ENCODE data around the gene MAD1L1.

Gene MAD1L1

DNA sequence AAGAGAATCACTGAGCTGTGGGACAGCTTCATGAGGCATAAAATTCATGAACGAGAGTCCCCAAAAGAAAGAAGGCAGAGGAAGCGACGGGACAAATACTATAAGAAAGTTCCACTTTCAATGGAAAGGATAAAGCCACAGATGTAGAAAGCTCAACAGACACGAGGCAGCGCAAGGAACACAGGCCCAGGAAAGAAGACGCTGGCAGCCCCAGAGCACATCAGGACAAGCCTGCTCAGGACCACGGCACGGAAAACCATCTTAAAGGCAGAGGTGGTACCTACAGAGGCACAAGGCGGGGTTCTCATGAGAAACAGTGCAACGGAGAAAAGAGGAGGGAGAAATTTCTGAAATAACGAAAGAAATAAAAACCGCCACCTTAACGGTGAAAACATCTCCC, 273.4 kb downstream of the MAD1L1 start:
- no peak for DNase-seq

DNA sequence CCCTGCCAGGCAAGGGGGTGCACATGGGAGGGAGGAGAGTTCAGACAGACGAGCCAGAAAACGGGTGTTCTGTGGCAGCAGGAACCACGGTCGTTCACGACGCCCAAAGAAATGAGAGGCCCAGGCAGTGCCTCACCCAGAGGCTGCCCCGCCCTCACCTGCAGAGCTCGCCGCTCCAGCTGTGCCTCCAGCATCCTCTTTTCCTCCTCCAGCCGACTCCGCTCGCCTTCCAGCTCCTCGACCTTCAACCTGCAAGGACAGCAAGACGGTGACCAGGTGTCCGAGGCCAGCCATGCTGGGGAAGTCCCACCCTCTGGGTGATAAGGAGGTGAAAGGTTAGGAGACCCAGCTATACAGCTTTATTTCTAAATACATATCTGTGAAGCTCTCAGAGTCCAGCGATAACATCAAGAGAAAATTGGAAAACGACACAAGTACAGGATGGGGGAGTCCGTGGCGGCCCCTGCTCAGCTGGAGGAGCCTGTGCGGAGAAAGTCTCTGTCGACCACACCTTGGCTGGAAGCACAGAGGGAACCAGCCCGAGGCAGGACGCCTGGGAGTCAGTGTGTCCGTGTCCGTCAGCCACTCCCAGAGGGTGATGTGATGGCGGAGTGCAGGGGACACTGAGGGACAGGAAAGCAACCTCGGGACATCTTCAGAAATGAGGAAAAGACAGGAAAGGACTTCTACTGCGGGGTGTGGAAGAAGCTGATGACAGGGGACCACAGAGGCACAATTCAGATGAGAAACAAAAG, 275.1 kb downstream of the MAD1L1 start:
- DNase-seq, result no peak

DNA sequence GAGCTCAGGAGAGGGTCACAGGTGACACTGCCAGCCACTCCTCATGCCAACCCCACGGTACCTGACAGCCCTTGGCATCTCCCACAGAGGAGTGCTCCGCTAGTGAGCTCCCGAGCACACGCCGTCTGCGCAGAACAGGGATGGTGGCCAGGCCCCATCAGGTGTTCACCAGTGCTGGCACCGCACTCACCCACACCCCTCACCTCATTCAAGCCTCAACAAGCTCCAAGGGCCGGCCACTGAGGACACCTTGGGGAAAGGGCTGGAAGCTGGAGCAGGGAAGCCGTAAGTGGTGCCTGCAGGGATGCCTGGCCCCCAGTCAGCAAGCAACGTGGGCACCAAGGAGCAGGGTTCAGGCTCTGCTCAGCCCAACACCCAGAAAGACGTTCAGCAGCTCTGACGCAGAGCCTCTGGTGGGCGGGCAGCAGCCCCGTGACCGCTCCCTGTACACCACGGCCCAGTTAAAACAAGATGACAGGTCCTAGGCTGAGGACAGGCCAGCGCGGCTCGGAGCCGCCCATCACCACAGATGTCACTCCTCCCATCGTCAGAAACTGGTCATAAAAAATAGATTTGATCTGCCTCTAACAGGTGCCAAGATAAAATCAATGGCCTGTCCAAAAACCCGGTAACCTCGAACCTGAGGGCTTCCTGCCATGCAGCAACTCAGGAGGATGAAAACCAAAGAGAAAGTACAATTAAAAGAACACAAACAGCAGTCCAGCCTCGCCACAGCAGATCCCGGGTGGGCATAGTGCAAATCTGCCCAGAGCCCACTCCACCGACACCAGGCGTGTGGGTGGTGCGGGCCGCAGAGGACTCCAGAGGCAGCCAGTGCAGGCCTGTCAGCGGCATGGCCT, 275.9 kb downstream of the MAD1L1 start:
- DNase-seq, result no peak

DNA sequence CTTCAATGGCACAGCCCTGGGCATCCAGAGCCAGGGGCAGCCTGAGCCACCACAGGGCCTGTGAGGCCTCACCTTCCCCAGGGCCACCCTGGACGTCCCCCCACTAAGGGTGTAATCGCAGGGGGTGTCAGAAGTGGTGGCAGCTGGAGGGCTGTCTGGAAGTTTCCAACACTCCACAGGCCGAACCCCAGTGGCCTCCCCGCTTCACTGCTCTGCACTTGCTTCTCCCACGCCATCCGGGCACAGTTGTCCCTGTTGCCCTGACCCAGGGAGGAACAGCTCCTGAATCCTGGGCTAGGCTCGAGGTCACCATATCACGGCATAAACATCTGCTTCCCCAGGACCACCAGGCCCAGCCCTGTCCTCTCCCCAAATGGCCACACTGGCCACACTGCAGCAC, 276.6 kb downstream of the MAD1L1 start:
- DNase-seq, result no peak

DNA sequence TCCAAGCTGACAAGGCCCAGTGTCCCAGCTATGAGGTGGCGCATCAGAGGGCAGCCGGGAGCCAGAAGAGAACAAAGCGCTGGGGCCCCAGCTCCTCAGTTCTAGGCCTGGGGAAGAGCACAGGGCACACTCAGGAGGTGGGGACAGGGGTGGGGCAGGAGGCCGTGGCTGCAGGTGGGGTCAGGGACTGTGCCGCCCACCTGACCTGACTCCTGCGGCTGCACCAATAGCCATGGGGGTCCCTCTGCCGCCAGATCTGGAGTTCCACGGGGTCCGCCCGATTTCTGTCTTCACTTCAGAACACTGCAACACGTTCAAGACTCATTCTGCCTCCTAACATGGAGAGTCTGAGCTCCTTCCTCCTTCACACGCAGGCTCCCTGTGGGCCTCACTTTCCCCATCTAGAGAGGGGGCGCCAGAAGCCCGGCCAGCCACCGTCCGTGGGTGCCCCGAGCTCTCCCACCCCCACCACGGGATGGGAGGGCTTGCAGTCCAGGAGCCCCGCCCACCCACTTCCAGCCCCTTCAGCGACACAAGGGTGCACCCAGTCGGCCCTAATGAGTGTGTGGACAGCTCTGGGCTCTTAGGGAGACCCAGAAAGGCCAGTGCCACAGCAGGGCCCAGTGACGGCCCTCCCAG, 278.3 kb downstream of the MAD1L1 start:
- no peak for DNase-seq

DNA sequence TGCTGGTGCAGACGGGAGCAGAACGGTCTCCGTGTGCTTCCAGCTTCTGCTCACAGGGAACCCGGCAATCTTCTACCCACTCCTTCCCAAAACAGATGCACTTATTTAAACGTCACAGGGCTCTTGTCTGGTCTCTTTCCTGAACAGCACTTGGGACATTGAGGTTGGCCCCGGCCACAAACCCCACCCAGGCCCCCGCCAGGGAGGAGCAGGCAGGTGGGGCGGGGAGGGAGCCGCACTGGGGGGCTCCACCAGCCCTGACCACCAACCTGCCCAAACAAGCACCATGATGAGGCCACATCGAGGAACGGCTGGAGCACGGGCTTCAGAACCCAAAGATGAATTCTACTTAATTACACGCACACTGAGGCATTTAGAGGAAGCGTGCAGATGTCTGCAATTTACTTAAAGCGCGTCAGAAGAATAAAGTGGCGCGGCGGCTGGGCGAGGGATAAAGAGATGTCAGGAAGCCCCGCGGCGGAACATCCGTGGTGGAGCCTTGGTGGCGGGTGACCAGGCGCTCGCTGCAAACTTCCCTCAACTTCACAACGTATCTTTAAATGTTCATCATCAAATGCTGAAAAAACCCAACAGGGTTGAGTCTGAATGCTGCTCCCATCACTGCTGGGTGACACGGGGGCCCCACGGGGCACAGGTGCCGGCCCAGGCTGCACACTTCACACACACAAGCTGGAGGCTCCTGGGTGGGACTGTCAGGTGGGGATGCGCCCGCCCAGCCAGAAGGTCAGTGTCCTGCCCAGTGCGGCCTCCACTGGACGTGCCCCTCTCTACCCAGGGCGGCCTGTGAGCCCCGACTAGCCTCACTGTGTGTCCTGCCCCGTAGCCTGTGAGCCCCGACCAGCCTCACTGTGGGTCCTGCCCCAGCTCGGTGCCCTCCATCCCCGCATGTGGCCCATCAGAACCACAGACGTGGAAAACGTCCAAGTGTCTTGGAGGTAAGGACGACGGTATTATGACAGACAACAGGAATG, 279.2 kb downstream of the MAD1L1 start:
- DNase-seq, result no peak

DNA sequence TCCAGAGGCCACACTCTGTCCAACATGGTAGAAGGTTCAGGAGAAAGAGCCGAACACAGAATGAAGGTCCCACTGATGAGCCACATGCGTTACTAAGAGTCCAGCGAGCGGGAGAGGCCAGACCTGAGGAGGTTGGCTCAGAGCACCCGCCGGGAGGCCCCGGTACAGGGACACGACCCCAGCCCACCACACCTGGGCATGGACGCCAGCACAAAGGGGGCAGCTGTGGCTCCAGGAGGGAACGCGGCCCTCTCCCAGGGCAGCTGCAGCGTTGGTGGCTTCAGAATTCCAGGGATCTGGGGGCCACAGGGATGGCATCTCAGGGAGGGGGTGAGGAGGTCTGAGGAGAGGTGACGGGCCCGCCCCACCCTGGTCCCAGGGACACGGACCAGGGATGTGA, 280.0 kb downstream of the MAD1L1 start:
- DNase-seq, result no peak

DNA sequence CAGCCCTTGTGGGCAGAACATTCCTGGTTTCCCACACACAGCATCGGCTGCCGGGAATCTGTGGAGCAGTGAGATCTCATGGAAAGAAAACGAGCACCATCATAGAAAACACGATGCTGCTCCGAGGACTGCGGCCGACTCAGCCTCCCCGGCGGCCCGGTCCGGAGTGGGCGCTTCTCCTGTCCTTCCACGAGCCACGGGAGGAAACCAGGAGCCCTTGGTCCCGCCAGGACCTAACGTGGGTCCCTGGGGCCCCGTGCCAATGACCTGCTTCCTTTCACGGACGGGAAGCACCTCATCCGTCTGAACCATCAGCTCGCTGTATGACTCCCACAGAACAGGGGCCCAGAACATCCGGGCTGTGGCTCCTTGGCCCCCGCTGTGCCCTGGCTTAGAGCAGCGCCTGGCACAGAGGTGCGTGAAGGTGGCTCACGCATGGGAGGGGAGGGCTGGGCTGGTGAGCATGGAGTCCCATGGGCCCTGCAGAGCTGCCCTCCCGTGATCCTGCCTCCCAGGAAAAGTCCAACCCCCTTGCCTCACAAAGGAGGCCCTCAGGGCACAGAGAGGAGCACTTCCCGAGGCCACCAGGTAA, 280.5 kb downstream of the MAD1L1 start:
- DNase-seq, result no peak

DNA sequence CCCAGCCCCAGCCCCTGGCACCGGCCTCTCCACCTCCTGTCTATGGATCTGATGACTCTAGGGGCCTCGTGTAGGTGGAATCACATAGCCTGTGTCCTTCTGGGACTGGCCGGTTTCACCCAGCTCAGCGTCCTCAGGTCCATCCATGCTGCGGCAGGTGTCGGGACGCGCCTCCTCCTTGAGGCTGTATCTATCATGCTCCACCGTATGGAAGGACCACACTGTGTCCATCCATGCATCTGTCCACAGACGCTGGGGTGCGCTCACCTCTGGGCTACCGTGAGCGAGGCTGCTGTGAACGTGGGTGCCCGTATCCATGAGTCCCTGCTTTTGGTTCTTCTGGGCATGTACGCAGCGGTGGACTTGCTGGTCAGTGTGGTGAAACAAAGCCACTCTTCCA, 281.1 kb downstream of the MAD1L1 start:
- no peak for DNase-seq

DNA sequence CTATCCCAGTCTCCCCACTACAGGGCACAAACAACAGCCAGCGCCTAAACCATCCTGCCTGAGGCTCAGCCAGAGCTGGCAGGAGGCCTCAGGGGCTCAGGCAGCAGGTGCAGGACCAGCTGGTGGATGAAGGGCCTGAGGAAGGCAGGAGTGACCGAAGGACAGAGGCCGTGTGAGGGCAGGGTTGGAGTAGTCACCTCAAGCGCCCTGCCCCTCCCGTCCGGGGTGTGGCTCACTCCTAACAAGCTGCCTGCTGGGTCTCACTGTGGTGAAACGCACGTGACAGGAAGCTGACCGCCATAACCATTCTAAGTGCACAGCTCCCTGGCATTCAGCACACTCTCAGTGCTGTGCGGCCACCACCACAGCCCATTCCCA, 281.6 kb downstream of the MAD1L1 start:
- DNase-seq, result no peak

DNA sequence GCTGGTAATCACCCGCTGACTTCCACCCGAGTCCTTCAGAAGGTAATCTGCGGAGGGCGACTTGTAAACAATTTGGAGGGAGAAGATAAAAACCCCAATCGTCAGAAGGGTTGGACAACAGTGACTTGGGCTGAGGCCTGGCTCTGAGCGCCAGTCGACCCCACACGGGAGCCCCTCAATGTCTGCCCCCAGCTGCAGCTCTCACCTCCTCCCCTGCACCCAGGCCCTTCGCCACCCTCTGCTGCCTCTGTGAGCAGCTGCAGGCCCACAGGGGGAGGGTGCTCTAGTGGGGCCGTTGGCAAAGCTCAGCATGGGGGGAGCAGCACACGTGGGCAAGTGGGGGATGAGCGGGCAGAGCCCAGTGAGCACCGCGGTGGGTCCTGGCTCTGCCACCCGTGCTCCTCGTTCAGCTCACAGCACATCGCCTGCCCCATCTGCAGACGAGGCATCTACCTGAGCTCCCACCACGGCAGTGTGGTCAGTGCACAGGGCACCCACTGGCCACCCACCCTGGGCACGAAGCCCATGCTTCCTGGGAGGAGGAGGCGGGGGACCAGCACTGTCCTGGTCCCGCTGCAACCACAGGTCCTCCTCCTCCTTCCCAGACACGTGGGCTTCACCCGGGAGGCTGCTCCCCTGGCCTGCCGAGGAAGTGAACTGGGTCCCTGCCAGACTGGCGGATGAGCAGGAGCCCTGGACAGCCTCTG, 282.1 kb downstream of the MAD1L1 start:
- no peak for DNase-seq

DNA sequence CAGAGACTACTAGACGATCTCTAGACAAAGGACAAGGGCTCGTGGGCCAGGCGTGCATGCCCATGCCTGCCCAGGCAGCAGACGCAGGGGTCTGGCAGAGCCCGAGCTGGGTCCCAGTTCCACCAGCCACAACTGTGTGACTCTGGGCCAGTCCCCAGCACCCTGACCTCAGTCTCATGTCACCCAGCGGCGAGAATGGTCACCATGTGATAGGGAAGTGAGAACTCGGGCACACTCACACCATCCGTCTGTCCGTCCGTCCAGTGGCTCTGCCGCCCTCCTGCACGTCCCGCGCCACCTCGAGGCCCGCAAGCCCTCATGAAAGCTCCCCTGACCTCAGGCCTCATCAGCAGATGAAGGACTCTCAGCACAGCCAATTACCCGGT, 282.7 kb downstream of the MAD1L1 start:
- DNase-seq, result no peak

DNA sequence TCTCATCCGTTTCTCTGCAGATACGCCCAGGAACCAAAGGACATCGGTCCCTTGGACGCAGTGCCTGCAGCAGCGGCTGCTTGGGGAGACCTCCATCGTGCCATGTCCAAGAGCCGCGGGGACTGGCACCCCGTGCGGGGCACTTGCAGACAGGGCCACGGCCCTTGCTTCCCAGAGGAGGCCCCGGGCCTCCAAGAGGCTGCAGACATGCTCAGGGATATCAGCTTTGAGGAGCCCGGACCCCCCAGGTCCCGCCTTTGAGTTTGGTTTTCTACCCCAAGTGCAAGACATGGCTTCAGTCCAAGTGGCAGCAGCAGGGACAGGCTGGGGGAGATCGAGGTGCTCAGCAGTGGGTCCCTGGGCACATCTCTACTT, 283.1 kb downstream of the MAD1L1 start:
- DNase-seq, result no peak

DNA sequence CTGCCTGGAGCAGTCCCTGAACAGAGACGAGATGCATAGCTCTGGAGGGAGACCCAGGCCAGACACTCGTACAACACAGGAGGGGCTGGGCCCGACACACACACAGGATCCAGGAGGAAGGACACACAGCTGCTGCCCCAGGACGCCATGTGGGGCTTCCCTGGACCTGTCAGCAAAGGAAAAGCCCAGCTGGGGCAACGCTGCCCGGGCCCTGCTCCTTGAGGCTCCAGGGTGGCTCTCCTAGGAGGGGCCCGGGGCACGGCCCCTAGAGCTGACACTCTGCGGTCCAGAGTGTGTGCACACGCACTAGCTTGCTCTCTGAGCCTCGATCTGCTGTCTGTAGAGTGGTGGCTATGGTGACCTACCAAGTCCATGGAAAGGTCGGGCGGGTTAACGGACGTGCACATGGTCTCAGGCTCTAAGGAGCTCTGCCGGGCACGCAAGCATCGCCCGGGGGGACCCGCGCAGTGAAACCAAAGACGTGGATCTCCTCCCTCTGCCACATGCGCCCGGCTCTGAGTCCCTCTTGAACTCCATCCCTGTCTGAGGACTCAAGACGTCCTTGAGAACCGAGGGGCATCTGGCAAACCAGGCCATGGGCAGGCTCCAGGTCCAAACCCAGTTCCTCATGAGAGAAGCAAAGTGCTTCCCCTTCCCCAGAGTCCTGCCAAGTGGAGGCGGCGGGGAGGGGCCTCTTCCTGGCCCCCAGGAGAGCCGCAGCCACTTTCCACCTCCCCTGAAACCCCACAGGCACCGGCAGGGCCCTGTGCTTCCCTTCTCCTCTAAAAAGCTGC, 283.7 kb downstream of the MAD1L1 start:
- DNase-seq, result no peak

DNA sequence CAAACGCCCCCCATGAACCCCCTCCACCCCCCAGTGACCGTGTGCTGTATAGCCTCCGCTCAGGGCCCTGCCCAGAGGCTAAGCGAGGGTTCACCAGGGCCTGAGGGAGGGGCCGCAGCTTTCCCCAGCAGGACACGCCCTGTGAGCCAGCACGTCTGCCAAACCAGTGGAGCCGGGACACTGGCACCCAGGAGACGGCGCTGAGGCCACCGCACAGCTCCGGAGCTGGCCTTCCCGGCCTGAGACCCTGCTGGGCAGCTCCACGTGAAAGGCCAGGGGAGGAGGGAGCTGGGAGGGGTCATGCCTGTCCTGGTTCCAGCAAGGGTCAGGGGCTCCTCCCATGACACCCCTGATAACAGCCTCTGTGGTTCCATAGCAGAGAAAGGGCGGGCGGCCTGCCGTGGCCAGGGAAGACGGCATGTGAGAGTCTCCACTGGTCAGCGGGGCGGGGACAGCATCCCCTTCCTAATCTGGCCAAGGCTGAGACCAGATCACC, 284.4 kb downstream of the MAD1L1 start:
- DNase-seq, result no peak

DNA sequence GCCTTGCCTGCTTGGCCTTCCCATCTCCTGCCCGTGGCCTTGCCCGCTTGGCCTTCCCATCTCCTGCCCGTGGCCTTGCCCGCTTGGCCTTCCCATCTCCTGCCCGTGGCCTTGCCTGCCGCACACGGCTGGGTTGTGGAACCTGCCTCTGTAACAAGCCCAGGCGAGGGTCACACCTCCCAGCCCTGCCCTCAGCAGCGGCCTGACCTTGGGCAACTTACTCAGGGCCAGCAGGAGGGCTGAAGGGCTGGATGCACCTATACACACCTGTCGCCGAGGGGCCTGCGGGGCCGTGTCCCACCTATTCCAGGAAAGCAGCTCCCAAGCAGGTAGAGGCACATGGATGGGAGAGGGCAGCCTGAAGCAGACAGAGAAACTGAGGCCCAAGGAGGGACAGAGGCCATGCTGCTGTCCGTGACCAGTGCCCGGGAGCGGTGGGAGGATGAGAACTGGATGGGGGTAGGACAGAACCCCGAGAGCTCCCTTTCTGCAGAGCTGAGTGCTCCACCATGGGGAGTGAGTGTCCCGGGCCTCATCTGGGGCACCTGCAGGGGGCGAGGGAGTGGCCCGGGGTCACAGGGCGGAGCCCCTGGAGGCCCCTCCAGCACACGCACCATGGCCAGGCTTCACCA, 285.0 kb downstream of the MAD1L1 start:
- no peak for DNase-seq

DNA sequence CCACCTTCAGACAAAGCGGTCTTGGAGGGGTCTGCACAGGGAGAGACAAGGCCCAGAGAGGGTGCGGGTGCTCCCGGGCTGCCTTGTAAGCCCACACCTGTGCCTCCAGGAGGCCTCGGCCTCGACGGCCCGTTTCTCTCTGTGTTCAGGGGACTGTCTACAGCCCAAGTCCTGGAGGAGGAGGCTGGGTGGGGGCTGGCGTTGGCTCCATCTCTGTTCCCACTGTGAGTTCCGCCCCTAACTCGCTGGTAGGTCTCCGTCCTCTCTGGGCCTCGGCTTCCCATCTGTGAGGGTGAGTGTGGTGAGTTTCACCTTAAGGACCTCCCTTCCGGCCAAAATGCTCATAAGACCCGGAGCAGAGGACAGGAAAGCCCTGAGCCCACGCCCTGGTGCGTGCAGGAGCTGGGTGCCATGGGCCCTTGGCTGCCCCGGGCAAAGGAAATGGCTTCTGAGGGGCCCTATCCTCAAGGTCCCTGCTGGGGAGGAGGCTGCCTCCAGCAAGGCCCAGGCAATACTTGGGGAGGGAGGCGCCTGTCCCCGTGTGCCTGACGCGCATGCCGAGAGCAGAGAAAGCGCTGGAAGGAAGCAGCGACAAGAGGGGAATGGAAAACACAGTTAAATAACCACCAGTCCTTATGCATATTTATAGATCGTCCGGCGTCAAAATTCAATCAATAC, 285.8 kb downstream of the MAD1L1 start:
- DNase-seq, result no peak

DNA sequence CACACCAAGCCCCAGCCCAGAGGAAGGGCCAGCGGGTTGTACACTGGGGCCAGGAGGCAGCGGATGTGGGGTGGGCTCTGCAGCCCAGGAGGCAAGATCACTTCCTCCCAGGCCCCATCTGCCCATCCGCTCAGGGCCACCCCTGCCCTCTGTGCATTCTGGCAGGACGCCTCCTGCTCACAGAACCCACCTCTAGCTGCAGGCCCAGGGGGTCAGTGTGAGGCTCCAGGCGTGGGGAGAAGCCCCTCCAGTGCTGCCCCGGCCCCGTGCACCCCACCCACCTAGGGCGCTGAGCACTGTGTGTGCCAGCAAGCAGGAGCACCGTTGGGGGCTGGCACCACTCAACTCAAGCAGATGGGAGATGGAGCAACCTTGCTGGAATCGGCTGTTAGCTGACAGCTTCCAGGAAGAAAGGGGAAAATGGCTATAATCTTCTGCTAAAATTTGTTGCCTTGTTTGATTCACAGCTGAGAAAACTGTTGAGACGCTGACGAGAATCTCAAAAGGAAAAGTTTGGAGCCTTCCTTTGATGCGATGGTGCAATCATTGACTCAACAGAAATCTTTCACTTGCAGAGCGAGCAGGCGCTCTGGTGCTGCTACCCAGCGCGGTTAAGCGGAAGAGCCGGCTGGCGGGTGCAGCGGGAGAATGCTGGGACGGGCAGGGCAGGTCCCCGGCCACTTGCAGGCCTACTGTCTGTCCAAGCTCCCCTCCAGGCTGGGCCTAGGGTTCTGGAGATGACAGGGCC, 286.5 kb downstream of the MAD1L1 start:
- DNase-seq, result no peak

DNA sequence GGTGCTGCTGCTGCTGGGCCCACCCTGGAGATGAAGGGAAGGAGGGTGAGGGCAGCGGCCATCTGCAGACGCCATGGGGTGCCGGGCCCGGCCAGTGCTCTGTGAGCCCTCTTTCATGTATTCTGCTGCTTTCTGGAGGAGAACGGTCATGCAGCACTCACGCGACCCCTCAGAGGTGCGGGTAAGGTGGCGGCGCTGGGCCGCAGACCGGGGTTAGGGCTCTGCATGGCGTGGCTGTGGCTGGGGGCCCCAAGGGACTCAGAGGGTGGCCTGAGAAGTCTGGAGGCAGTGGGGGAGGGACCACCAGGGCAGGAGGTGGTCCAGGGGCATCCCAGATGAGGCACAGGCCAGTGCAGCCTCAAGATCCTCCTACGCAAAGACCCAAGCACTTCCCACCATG, 287.2 kb downstream of the MAD1L1 start:
- DNase-seq, result no peak

Measured in stimulated activated CD4-positive, alpha-beta T cell treated with anti-CD3 and anti-CD28 coated beads, Interleukin-2, amount 100 ng/mL, for 24 hours (primary cell).